H1 (cell line): ENCODE measurements around the gene IL1RAPL1. TPM values are rescaled to one million over a fixed set of nuclear protein-coding genes. Genes with fewer than 3 reads are reported as not detected.

Experiments
- CBX8 ChIP-seq: fragments of 300-800, 300-1000 bp; sonication (generic); IDR thresholded peaks from 2 replicates; pipeline ENCODE4 v1.7.1; 2016; ENCODE audit warnings: low read depth, low read length, borderline replicate concordance
- RFX5 ChIP-seq: IDR thresholded peaks from 2 replicates; pipeline ENCODE4 v1.6.1; 2011; ENCODE audit warnings: low read depth, low read length, improper control_type of control experiment, borderline replicate concordance
- TCF12 ChIP-seq: IDR thresholded peaks from 2 replicates; pipeline ENCODE4 v1.6.1; 2011; ENCODE audit warnings: low read depth, mild to moderate bottlenecking, low read length
- polyA plus RNA-seq, 7 experiments: library from polyadenylated mRNA; depleted of rRNA in 3 of 7; stranded (reverse) in 5 of 7; unstranded in 2 of 7; fragments of >200 nt in 5 of 7; fragments of 200-250 nt in 2 of 7; gene quantifications; 1 replicate in 5 of 7; 2 replicates in 1 of 7; 4 replicates in 1 of 7; pipeline versions ENCODE4 v1.2.1 to v1.2.3, GENCODE V29; 2011 to 2013; ENCODE audit warnings: missing spikeins in 2 of 7, mixed read lengths in 2 of 7
- total RNA-seq: library from RNA; stranded (reverse); fragmentation: NEBNext Ultra II Directional; extraction: Animal tissue kit (Norgen Biotek cat#: 25700); gene quantifications from 2 replicates; pipeline ENCODE4 v1.2.1, GENCODE V29; 2021

The IL1RAPL1 gene
- total and polyA plus RNA-seq, 2 of the 8 experiments (the other 6 are each of a cell fraction or from before 2014, with no cell fraction given), result 0.11 to 0.35 TPM

DNA sequence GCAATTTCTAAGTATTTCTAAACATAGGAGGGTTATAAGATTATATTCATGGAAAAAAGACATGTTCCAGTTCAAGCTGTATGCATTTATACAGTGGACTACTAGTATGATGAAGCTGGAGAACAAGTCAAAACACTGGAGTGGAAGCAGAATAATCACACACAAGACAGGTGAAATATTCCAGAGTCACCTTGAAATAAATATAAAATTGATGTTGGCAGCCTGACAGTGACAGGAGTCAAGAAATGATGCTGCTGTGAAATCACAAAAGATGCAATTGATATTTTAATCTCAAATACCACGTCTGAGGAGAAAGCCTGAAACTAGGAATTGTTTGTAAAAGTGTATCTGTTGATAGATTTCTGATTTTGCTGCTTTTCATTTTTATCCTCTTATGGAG lies 667.3 kb downstream of the IL1RAPL1 start (continued):
- TF ChIP-seq RFX5, result no peak
- TF ChIP-seq TCF12, result no peak
- TF ChIP-seq CBX8, result no peak
